Ammon's horn (tissue), 1 donor: ENCODE results near the gene PLTP.
"Not testable (repeated sequence)": the region's sequence is repeated elsewhere in the genome, so short reads cannot be mapped to it uniquely, and the experiment has no call there.

Source experiments
- DNase-seq: peaks from one replicate; pipeline ENCODE4 v3.0.0-alpha.2; 2016; ENCODE audit warnings: low spot score

Gene PLTP, protein sequence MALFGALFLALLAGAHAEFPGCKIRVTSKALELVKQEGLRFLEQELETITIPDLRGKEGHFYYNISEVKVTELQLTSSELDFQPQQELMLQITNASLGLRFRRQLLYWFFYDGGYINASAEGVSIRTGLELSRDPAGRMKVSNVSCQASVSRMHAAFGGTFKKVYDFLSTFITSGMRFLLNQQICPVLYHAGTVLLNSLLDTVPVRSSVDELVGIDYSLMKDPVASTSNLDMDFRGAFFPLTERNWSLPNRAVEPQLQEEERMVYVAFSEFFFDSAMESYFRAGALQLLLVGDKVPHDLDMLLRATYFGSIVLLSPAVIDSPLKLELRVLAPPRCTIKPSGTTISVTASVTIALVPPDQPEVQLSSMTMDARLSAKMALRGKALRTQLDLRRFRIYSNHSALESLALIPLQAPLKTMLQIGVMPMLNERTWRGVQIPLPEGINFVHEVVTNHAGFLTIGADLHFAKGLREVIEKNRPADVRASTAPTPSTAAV

GRCh38 chr20:45911486-45912343 is at the start of gene PLTP:
TSS of gene PLTP (minus strand) at chr20:45912155. CDS start at chr20:45911452, 703 bp downstream.
- DNase-seq: peak; percentile 72

- DNase-seq: no peak
Measured at GRCh38 chr20:45959956-45960630, 48.1 kb upstream of the PLTP start.

GRCh38 chr20:45959126-45959525 is 47.2 kb upstream of the PLTP start:
- DNase-seq: no peak

GRCh38 chr20:45958593-45958992 is 46.6 kb upstream of the PLTP start:
- DNase-seq: no peak

- no peak for DNase-seq
Measured at GRCh38 chr20:45957021-45957941, 45.3 kb upstream of the PLTP start.

- DNase-seq: not testable (repeated sequence)
Measured at GRCh38 chr20:45956326-45956725, 44.4 kb upstream of the PLTP start.

GRCh38 chr20:45953672-45954071 is 41.7 kb upstream of the PLTP start:
- DNase-seq: no peak

GRCh38 chr20:45952861-45953260 is 40.9 kb upstream of the PLTP start:
- no peak for DNase-seq

DNA sequence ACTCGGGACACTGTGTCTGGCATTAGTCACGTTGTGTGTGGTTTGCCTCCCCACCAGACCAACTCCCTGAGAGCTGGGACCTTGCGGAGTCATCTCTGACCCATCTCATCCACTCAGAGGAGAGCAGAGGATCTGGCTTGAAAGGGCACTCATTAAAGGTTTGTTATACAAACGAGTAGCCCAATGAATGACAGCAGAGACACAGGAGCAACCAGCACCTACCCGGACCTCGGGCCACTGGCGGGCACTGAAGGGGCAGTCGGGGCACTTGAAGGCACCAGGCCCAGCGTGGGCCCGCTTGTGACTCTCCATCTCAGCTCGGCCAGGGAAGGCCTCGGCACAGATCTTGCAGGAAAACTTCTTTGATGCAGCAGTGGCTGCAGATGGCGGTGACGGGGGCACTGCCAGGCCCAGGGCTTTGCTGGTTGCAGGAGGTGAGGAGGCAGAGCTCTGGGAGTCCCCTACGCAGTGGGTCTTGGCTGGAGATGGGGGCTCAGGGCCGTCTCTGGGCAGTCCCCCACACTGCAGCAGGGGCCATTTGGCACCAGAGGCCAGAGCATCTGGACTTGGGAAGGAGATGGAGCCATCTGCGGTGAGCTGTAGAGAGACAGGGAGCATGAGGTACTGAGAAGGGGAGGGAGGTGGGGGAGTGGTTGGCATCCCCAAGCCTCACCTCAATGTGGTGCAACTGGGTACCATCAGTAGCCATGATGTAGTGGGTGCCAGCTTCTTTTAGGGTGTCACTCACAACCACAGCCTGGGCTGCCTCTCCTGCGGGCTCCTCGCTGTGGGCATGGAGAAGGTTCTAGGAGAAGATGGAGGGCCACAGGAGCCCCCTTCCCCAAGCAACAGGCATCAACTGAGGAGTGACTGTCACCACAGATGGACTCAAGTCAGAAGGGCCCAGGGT is 40.2 kb upstream of the PLTP start:
- DNase-seq: no peak

DNA sequence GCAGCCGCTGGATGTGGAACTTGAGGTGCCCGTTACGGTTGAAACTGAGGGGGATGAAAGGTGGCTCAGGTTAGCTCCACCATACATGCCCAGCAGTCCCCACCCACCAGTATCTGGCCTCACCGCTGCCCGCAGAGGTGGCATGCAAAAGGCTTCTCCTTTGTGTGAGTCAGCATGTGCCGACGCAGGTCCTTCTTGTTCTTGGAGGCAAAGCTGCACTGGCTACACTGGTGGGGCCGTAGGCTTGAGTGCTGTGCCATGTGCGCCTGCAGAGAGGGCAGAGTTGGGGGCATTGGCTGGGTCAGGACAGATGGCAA is 38.3 kb upstream of the PLTP start:
- no peak for DNase-seq

DNA sequence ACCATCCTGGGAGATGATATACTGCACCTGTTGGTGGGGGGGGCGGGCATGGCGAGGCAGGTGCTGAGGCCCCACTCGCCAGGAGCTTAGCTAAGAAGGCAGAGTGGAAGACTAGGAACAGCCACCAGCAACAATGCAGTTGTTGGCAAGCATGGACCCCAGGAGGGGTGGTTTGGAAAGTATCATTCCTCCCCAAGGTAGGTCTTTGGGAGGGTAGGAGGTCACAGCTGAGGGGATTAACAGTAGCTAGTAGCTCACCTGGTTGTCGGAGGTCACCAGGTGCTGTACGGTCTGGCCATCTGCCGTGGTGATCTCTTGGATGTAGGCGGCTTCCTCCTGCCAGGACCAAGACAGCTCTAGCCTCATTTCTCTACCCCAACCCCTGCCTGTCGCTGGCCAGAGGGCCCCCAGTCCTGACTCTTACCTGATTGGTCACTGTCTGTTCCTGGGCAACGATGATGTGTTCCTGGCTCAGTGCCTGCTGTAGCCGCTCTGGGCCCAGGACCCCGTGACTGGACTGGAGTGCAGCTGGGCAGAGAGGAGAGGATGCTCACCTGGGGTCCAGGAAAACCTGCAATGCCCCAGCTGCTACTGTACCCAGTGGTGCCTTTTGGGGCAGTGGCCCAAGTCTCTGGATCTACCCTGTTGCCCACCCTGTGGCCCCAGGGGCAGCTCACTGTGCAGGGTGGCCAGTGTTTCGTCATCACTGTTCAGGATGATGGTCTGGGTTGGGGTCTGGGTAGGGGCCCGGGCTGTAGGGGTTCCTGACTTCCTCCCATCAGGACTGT is 37.8 kb upstream of the PLTP start:
- no peak for DNase-seq

GRCh38 chr20:45948742-45949541 is 37.0 kb upstream of the PLTP start:
- no peak for DNase-seq

GRCh38 chr20:45948261-45948733 is 36.3 kb upstream of the PLTP start:
- DNase-seq: no peak

DNA sequence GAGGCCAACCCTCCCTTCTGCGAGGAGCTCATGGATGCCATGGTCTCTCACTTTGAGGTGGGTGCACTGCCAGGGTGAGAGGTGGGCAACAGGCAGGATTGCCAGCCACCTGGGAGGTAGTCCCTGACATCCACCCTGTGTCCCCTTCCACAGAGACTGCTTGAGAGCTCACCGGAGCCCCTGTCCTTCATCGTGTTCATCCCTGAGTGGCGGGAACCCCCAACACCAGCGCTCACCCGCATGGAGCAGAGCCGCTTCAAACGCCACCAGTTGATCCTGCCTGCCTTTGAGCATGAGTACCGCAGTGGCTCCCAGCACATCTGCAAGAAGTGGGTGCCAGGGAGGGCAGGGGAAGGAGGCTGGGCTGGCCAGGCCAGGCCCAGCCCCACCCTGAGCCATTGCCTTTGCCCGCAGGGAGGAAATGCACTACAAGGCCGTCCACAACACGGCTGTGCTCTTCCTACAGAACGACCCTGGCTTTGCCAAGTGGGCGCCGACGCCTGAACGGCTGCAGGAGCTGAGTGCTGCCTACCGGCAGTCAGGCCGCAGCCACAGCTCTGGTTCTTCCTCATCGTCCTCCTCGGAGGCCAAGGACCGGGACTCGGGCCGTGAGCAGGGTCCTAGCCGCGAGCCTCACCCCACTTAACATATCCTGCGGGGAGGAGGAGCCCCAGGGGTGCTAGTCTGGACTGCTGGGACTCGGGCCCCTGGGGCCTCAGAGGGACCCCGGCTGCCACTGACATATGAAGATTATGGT is 35.3 kb upstream of the PLTP start:
- no peak for DNase-seq

- DNase-seq: peak; percentile 49
Measured at GRCh38 chr20:45946149-45946970, 34.4 kb upstream of the PLTP start.

- DNase-seq: no peak
Measured at GRCh38 chr20:45945678-45946148, 33.8 kb upstream of the PLTP start.
